Muscle layer of colon (tissue), 2 donors: ENCODE measurements around the gene ATP11A.

Source experiments
- H3K27ac ChIP-seq: one replicate; pipeline ENCODE4 v1.7.0; 2013; ENCODE audit warnings: low read depth, mild to moderate bottlenecking, low read length, moderate library complexity
- H3K27me3 ChIP-seq, 2 donors: one replicate each; pipeline ENCODE4 v1.7.0; 2013; ENCODE audit warnings: low read length in 2 of 2, mild to moderate bottlenecking in 2 of 2; ENCODE audit not compliant: insufficient read depth in 2 of 2, control insufficient read depth in 1 of 2
- H3K36me3 ChIP-seq: one replicate; pipeline ENCODE4 v1.7.0; 2013; ENCODE audit warnings: mild to moderate bottlenecking, low read length; ENCODE audit not compliant: insufficient read depth
- H3K4me1 ChIP-seq: one replicate; pipeline ENCODE4 v1.7.0; 2013; ENCODE audit warnings: mild to moderate bottlenecking, low read length; ENCODE audit not compliant: insufficient read depth
- H3K4me3 ChIP-seq, 2 donors: one replicate each; pipeline ENCODE4 v1.7.0; 2013; ENCODE audit warnings: low read length in 2 of 2, low read depth in 1 of 2, mild to moderate bottlenecking in 1 of 2, moderate library complexity in 1 of 2
- H3K9ac ChIP-seq: one replicate; pipeline ENCODE4 v1.7.0; 2013; ENCODE audit warnings: low read length
- H3K9me3 ChIP-seq: one replicate; pipeline ENCODE4 v1.7.0; 2013; ENCODE audit warnings: mild to moderate bottlenecking, low read length
- donor health status: abdominal sarcoma.
- donor health status: Adenocarcinoma of cecum.

ATP11A gene

GRCh38 chr13:112873851-112874750 lies 184.3 kb downstream of the ATP11A start:
- Histone ChIP-seq H3K36me3 (peaks cover 10% of the 10 kb centered on the region), H3K9me3 (no peaks in the 10 kb centered on the region), H3K27me3 (no peaks in the 10 kb centered on the region), H3K4me3 (peak overlapping the region in 1 of 2 donors; percentile 22), H3K4me1 (peaks cover 4% of the 10 kb centered on the region), H3K9ac (no peak overlapping the region), H3K27ac (no peak overlapping the region)

DNA sequence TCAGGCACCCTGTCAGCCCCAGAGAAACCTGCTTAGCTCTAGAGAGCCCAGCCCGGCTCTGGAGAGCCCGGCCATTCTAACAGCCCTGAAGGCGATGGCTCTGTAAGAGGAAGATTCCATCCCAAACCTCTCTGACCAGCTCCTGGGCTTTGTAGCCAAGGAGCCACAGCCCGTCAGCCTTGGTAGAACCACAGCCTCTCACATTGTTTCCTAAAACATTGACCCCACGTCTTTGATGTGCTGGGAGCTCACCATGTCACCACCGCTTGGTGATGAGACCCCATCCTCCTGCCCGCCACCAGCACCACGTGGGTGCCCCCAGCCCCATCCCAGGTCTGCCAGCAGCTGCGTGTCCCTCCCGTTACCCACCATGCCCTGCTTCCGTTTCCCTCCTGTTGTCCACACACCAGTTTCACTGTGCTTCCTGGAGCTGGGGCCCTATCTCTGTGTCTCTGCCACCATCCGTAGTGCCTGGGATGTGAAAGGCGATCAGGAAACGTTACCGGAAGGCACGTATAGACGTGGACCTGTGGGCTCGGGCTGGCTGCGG lies 185.0 kb downstream of the ATP11A start:
- Histone ChIP-seq H3K27ac (no peak overlapping the region), H3K36me3 (peaks cover 10% of the 10 kb centered on the region), H3K4me1 (peaks cover 4% of the 10 kb centered on the region), H3K9me3 (no peaks in the 10 kb centered on the region), H3K9ac (no peak overlapping the region), H3K27me3 (no peaks in the 10 kb centered on the region), H3K4me3 (no peak overlapping the region)

DNA sequence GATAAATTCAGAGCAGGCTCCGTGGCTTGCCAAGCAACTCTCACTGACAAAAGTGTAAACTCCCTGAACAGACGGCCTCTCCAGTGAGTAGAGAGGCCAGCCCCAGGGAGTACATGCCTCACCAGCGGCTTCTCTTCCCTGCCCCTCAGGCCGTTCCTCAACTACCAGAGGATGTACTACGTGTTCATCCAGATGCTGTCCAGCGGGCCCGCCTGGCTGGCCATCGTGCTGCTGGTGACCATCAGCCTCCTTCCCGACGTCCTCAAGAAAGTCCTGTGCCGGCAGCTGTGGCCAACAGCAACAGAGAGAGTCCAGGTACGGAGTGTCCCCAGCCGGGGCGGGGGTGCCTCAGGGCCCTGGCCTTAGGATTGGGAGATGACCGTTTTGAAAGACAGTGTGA lies 185.8 kb downstream of the ATP11A start:
- Histone ChIP-seq H3K27me3 (no peaks in the 10 kb centered on the region), H3K4me3 (no peak overlapping the region), H3K36me3 (peaks cover 10% of the 10 kb centered on the region), H3K9ac (no peak overlapping the region), H3K9me3 (no peaks in the 10 kb centered on the region), H3K27ac (no peak overlapping the region), H3K4me1 (peaks cover 4% of the 10 kb centered on the region)

GRCh38 chr13:112876305-112877000 lies 186.6 kb downstream of the ATP11A start:
- H3K27ac ChIP-seq: no peak overlapping the region
- H3K36me3 ChIP-seq: peaks cover 10% of the 10 kb centered on the region
- H3K9me3 ChIP-seq: no peaks in the 10 kb centered on the region
- no peak overlapping the region for H3K4me3 ChIP-seq
- no peaks in the 10 kb centered on the region for H3K27me3 ChIP-seq
- H3K9ac ChIP-seq: no peak overlapping the region
- H3K4me1 ChIP-seq: peaks cover 4% of the 10 kb centered on the region

GRCh38 chr13:112877066-112877465 lies 187.2 kb downstream of the ATP11A start:
- Histone ChIP-seq H3K9ac (no peak overlapping the region), H3K4me1 (peaks cover 4% of the 10 kb centered on the region), H3K4me3 (no peak overlapping the region), H3K9me3 (no peaks in the 10 kb centered on the region), H3K36me3 (peaks cover 10% of the 10 kb centered on the region), H3K27me3 (no peaks in the 10 kb centered on the region), H3K27ac (no peak overlapping the region)

- H3K36me3 ChIP-seq: peaks cover 11% of the 10 kb centered on the region
- no peaks in the 10 kb centered on the region for H3K9me3 ChIP-seq
- H3K4me1 ChIP-seq: peaks cover 4% of the 10 kb centered on the region
- H3K27ac ChIP-seq: no peak overlapping the region
- no peak overlapping the region for H3K4me3 ChIP-seq
- H3K27me3 ChIP-seq: no peaks in the 10 kb centered on the region
- H3K9ac ChIP-seq: no peak overlapping the region
These were observed 187.7 kb downstream of the ATP11A start for GRCh38 chr13:112877539-112877938.

DNA sequence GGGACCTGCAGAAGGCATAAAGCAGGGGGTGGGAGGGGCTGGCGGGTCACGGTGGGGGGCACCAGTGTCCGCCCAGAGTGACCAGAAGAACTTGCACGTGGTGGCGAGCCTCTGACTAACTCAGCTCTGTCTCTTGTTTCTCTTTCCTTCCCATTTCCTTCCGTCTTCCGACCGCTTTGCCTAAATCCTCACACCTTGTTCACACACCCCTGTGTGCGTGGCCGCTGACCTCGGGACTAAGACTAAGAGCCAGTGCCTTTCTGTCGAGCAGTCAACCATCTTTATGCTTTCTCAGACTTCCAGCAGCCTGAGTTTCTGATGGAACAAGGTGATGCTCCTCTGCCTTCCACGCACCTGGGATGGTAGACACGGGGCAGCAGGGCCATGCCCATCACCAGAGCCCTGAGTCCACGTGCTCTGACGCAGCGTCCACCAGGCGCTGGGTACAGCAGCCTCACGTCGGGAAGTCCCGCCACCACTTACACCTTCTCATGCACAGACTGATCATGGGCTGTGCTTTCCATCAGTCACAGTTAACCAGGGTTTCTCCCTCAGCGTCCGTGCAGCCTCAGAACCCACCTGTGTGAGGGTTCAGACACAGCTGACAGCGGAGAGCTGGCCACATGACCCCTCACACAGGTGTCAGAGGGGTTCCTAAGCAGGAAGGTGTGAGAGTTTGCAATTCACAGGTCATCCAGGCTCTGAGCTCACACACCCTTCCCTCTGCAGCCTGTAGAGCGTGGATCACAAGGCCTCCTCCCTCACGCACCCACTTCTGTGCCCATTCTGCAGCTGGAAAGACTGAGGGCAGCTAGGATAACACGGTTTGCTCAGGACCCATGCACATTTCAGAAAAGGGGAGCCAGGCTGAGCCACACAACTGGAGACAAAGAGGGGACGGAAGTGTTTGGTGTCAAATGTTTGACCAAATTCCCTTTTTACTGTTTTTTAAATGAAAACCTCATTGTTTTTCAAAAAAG lies 188.4 kb downstream of the ATP11A start:
- H3K9ac ChIP-seq: no peak overlapping the region
- H3K4me1 ChIP-seq: peaks cover 4% of the 10 kb centered on the region
- no peaks in the 10 kb centered on the region for H3K27me3 ChIP-seq
- no peak overlapping the region for H3K4me3 ChIP-seq
- no peaks in the 10 kb centered on the region for H3K9me3 ChIP-seq
- H3K36me3 ChIP-seq: peaks cover 15% of the 10 kb centered on the region
- H3K27ac ChIP-seq: no peak overlapping the region

GRCh38 chr13:112879283-112879833 lies 189.5 kb downstream of the ATP11A start:
- H3K27me3 ChIP-seq: no peaks in the 10 kb centered on the region
- no peak overlapping the region for H3K27ac ChIP-seq
- H3K9me3 ChIP-seq: no peaks in the 10 kb centered on the region
- H3K4me3 ChIP-seq: no peak overlapping the region
- H3K36me3 ChIP-seq: peaks cover 15% of the 10 kb centered on the region
- no peak overlapping the region for H3K9ac ChIP-seq
- H3K4me1 ChIP-seq: peaks cover 1% of the 10 kb centered on the region

- no peaks in the 10 kb centered on the region for H3K4me1 ChIP-seq
- H3K36me3 ChIP-seq: peaks cover 15% of the 10 kb centered on the region
- H3K9ac ChIP-seq: no peak overlapping the region
- no peak overlapping the region for H3K4me3 ChIP-seq
- H3K27ac ChIP-seq: no peak overlapping the region
- no peaks in the 10 kb centered on the region for H3K27me3 ChIP-seq
- no peaks in the 10 kb centered on the region for H3K9me3 ChIP-seq
These were observed 190.4 kb downstream of the ATP11A start for GRCh38 chr13:112880221-112880641.

DNA sequence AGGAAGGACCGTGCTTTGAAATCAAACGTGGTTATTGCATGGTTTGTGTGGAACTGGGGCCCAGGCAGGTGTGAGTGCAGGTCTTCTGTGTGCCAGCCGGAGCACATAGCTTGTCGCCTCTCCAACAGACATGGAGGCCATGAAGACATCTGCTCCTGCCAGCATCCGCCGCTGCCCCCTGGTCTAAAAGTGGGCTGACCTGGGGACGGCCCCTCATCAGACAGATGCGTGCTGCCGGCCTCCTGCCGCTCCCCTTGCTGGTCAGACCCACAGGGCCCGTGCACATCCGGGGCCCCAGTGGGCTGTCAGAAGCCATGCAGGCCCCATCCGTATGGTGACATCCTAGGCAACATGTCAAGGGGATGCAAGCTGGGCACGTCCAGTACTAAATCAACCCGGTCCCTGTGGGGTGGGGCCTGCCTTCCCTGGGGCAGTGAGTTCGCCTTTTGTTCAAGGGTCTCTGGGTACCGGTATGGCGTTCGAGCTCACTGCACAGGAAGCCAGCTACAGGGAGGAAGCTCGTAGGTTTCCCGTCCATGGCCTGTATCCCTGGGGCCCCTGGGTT lies 191.2 kb downstream of the ATP11A start:
- no peak overlapping the region for H3K27ac ChIP-seq
- H3K36me3 ChIP-seq: peaks cover 15% of the 10 kb centered on the region
- no peaks in the 10 kb centered on the region for H3K27me3 ChIP-seq
- H3K4me3 ChIP-seq: no peak overlapping the region
- H3K9me3 ChIP-seq: no peaks in the 10 kb centered on the region
- H3K9ac ChIP-seq: no peak overlapping the region
- H3K4me1 ChIP-seq: no peaks in the 10 kb centered on the region
